GM20431 (cell line): Measurements from ENCODE around the gene SOX12.
"Not testable (repeated sequence)": the region's sequence is repeated elsewhere in the genome, so short reads cannot be mapped to it uniquely, and the experiment has no call there.

Source experiments
- in situ Hi-C: fragments of 300-500 bp; cut with MseI, MboI; formaldehyde crosslinking; loops from one replicate; pipeline ENCODE4 v1.15.0; 2020; ENCODE audit warnings: low sequenced_read_pairs; ENCODE audit not compliant: unreplicated experiment

Gene SOX12

GRCh38 chr20:375265-375889 is 50.0 kb downstream of the SOX12 start:
- in situ Hi-C loops, result no loop called here

GRCh38 chr20:376089-376488 is 50.7 kb downstream of the SOX12 start:
- in situ Hi-C loops, result no loop called here

GRCh38 chr20:376750-377149 is 51.4 kb downstream of the SOX12 start:
- in situ Hi-C loops, result no loop called here

GRCh38 chr20:377578-377977 is 52.2 kb downstream of the SOX12 start:
- in situ Hi-C loops, result not testable (repeated sequence)

- in situ Hi-C loops, result no loop called here
Measured at GRCh38 chr20:378961-379336, 53.6 kb downstream of the SOX12 start.
